Epithelial cell of esophagus (primary cell): ENCODE measurements around the gene MCMBP.

Source experiments
- DNase-seq: peaks from one replicate; pipeline ENCODE4 v3.0.0; 2010; ENCODE audit warnings: low read depth
- H3K4me3 ChIP-seq: 2 replicates; pipeline ENCODE4 v1.5.1; 2011; ENCODE audit warnings: mild to moderate bottlenecking, low read length, control low read depth
- TF ChIP-seq, protein P1 (sequence below): IDR thresholded peaks from 2 replicates; pipeline ENCODE4 v1.5.1; 2011; ENCODE audit warnings: low read depth, mild to moderate bottlenecking, low read length, control low read depth, inconsistent platforms; ENCODE audit not compliant: insufficient read depth; ENCODE audit errors: missing control alignments

Gene MCMBP

DNA sequence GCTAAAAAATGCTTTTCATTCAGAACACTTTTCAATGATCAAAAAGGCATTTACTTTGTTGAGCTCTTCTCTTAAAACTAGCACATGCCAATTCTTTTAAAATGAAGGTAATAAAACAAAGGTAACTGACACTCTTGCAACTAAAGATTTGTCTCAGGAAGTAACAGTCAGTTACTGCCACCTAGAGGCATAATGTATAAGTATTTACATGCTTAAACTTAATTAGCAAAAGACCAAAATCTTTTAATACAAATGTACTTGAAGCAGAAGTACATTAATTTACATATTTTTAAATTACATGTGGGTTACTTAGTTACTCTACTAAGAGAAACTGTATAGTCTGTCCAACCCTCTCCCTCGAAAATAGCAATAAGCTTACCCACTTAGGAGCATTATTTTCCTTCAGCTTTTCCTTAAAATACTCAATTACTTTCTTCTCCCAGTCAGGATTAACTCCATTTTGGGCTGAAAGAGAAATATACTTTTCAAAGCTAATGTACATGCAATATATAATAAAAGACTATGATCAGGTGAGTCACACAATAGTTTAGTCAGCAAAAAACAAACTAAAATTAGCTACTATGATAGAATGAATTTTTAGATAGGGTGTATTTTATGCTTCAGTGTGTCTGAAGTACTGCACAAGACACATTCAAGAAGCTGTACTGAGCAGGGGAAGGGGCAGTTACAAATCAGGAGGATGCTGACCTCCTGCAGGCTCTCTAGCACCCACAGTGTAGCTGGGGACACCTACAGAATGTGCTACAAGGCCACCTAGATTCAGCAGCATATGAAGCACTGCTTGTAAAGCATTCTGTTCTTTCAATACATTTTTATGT, 13.0 kb downstream of the MCMBP start:
- no peak overlapping the region for H3K4me3 ChIP-seq
- peak; percentile 64 for DNase-seq
- TF ChIP-seq, protein P1, sequence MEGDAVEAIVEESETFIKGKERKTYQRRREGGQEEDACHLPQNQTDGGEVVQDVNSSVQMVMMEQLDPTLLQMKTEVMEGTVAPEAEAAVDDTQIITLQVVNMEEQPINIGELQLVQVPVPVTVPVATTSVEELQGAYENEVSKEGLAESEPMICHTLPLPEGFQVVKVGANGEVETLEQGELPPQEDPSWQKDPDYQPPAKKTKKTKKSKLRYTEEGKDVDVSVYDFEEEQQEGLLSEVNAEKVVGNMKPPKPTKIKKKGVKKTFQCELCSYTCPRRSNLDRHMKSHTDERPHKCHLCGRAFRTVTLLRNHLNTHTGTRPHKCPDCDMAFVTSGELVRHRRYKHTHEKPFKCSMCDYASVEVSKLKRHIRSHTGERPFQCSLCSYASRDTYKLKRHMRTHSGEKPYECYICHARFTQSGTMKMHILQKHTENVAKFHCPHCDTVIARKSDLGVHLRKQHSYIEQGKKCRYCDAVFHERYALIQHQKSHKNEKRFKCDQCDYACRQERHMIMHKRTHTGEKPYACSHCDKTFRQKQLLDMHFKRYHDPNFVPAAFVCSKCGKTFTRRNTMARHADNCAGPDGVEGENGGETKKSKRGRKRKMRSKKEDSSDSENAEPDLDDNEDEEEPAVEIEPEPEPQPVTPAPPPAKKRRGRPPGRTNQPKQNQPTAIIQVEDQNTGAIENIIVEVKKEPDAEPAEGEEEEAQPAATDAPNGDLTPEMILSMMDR, result peak; percentile 52

DNA sequence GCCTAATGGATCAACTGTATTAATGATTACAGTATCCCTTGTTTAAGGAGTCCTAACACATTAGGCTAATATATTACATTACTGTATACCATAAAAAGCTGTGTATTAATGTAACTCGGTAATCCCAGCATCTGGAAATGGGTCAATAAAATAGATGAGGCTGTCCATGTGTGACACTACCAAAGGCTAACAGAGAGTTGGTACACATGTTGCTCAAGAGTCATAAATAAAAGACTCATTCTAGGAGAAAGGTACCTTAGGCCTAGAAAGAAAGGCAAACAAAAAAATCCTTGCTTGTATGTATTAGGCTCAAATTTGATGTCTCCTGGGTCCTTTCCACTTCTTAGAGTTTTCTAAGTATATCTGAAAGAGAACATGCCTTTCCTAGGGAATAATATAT, 14.6 kb downstream of the MCMBP start:
- TF ChIP-seq, protein P1, result no peak
- DNase-seq, result no peak
- no peak overlapping the region for H3K4me3 ChIP-seq

DNA sequence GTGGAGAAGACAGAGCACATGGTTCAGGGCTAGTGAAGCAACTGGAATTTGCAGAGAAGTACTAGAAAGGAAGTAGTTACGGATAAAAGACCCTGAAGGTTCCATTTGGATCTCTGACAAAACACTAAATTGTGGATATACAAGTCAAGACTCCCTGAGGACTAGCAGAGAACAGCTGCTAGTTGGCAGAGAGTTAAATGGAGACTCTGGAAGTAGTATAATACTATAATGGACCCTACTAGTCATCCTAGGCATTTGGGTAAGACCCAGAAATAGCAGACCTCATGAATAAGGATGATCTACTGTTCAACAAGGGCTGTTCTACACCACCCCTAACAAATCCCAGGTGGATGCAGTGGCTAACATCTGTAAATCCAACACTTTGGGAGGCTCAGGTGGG, 19.1 kb downstream of the MCMBP start:
- TF ChIP-seq, protein P1, result no peak
- H3K4me3 ChIP-seq, result no peak overlapping the region
- DNase-seq, result no peak

DNA sequence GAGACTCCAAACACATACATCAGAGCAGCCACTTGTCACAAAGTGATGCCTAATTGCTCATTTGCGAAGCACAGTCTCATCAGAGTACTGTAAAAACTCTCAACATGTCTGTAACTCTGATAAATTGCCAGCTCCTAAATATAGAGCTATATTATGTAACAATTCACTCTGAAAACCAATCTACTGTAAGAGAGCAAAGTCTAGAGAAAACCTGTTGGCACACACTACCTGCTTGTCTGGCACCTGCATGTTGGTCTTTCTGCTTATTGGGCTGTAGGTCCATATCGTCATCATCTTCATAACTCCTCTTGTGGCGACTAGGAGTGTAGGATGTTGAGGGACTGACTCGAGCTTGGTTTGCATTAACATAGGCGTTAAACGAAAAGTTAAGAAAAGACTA, 19.8 kb downstream of the MCMBP start:
- TF ChIP-seq, protein P1, result no peak
- no peak overlapping the region for H3K4me3 ChIP-seq
- no peak for DNase-seq

DNA sequence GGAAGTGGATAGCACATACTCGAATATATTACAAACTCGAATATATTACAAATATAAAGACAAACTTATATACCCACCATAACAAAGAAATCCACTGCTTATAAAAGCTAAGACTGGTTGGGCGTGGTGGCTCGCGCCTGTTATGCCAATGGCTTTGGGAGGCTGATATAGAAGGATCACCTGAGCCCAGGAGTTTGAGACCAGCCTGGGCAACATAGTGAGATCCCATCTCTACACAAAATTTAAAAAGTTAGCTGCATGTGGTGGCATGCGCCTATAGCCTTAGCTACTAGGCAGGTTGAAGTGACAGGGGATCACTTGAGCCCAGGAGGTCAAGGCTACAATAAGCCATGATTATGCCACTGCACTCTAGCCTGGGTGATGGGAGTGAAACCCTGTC, 20.4 kb downstream of the MCMBP start:
- no peak for DNase-seq
- H3K4me3 ChIP-seq, result no peak overlapping the region
- TF ChIP-seq, protein P1, result no peak

DNA sequence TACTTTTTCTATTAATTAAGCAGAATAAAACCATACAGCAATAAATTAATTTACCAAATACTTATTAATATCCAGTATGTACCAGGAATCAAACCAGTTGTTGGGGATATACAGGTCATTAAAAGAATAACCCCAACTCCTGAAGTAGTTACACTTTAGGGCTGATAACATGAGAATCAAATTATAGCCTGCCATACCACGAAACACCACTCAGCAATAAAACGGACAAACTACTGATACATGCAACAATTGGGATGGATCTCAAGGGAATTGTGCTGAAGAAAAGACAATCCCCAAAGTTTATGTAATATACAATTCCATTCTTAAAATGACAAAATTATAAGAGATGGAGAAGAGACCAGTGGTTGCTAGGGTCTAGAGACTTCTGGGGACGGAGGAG, 22.7 kb downstream of the MCMBP start:
- H3K4me3 ChIP-seq, result no peak overlapping the region
- TF ChIP-seq, protein P1, result no peak

More for the DNA sequence above, 22.7 kb downstream of the MCMBP start:
- no peak for DNase-seq
